HepG2 (cell line): ENCODE measurements around the gene LGALS3. TPM values are rescaled to one million over a fixed set of nuclear protein-coding genes. Genes with fewer than 3 reads are reported as not detected.
A peak's percentile ranks its signal among the peaks of the same experiment; 100 is the strongest.

Experiments used
- DPF2 ChIP-seq: sonication (generic); formaldehyde crosslinking; IDR thresholded peaks from 2 replicates; pipeline ENCODE4 v1.4.0; 2020; ENCODE audit warnings: mild to moderate bottlenecking, low read depth, missing genetic modification reagents, borderline replicate concordance
- FOXA3 ChIP-seq: IDR thresholded peaks from 2 replicates; pipeline ENCODE4 v1.6.1; 2016; ENCODE audit warnings: missing genetic modification reagents, missing compliant biosample characterization
- GATAD1 ChIP-seq: IDR thresholded peaks from 2 replicates; pipeline ENCODE4 v1.6.1; 2016; ENCODE audit warnings: missing genetic modification reagents, missing compliant biosample characterization
- GLI4 ChIP-seq: sonication (generic); formaldehyde crosslinking; IDR thresholded peaks from 2 replicates; pipeline ENCODE4 v1.5.1; 2020; ENCODE audit warnings: missing genetic modification reagents, mild to moderate bottlenecking, moderate library complexity, borderline replicate concordance
- HMGA1 ChIP-seq: sonication (generic); formaldehyde crosslinking; conservative IDR thresholded peaks from 2 replicates; pipeline ENCODE4 v1.4.0; 2020; ENCODE audit warnings: missing genetic modification reagents
- KLF15 ChIP-seq: sonication (generic); formaldehyde crosslinking; IDR thresholded peaks from 2 replicates; pipeline ENCODE4 v1.8.1; 2023; ENCODE audit warnings: borderline replicate concordance, mild to moderate bottlenecking, inconsistent platforms, missing genetic modification reagents, mixed read lengths
- MAFK ChIP-seq, 2 experiments: IDR thresholded peaks in 1 of 2; conservative IDR thresholded peaks in 1 of 2; 2 replicates each; pipeline ENCODE4 v1.6.1; 2011; ENCODE audit warnings: improper control_type of control experiment in 2 of 2, low read length in 2 of 2
- NCOA2 ChIP-seq: sonication (generic); formaldehyde crosslinking; IDR thresholded peaks from 2 replicates; pipeline ENCODE4 v1.8.0; 2022; ENCODE audit warnings: inconsistent platforms
- NFKB2 ChIP-seq: sonication (generic); formaldehyde crosslinking; IDR thresholded peaks from 2 replicates; pipeline ENCODE4 v1.4.0; 2020; ENCODE audit warnings: missing genetic modification reagents, borderline replicate concordance
- NR2F6 ChIP-seq, 2 experiments: IDR thresholded peaks; 2 replicates each; pipeline ENCODE4 v1.6.1; 2016; ENCODE audit warnings: antibody characterized with exemption in 1 of 2, mild to moderate bottlenecking in 1 of 2
- POLR2G ChIP-seq: fragments of 200-400 bp; formaldehyde crosslinking; IDR thresholded peaks from 2 replicates; pipeline ENCODE4 v1.6.1; 2018; ENCODE audit warnings: mild to moderate bottlenecking, low read depth, low read length, moderate library complexity
- RELA ChIP-seq: sonication (generic); formaldehyde crosslinking; IDR thresholded peaks from 2 replicates; pipeline ENCODE4 v1.4.0; 2020; ENCODE audit warnings: missing genetic modification reagents
- SALL1 ChIP-seq: sonication (generic); formaldehyde crosslinking; IDR thresholded peaks from 2 replicates; pipeline ENCODE4 v1.8.0; 2022; ENCODE audit warnings: mild to moderate bottlenecking, missing genetic modification reagents
- THYN1 ChIP-seq: sonication (generic); formaldehyde crosslinking; IDR thresholded peaks from 2 replicates; pipeline ENCODE4 v1.8.1; 2023; ENCODE audit warnings: low read depth, mild to moderate bottlenecking, moderate library complexity, missing genetic modification reagents, borderline replicate concordance
- ZMAT3 ChIP-seq: sonication (generic); formaldehyde crosslinking; conservative IDR thresholded peaks from 2 replicates; pipeline ENCODE4 v1.7.0; 2021; ENCODE audit warnings: missing genetic modification reagents
- ZNF234 ChIP-seq: sonication (generic); formaldehyde crosslinking; conservative IDR thresholded peaks from 2 replicates; pipeline ENCODE4 v1.5.1; 2020; ENCODE audit warnings: mild to moderate bottlenecking, missing genetic modification reagents
- ZNF33A ChIP-seq: sonication (generic); formaldehyde crosslinking; IDR thresholded peaks from 2 replicates; pipeline ENCODE4 v1.5.1; 2020; ENCODE audit warnings: missing genetic modification reagents, mild to moderate bottlenecking, moderate library complexity, borderline replicate concordance
- ZNF546 ChIP-seq: sonication (generic); formaldehyde crosslinking; conservative IDR thresholded peaks from 2 replicates; pipeline ENCODE4 v1.8.1; 2023; ENCODE audit warnings: mild to moderate bottlenecking, missing genetic modification reagents
- ZNF577 ChIP-seq: sonication (generic); formaldehyde crosslinking; IDR thresholded peaks from 2 replicates; pipeline ENCODE4 v1.4.0; 2020; ENCODE audit warnings: mild to moderate bottlenecking, low read depth, missing genetic modification reagents, borderline replicate concordance
- ZNF615 ChIP-seq: sonication (generic); formaldehyde crosslinking; IDR thresholded peaks from 2 replicates; pipeline ENCODE4 v1.5.0; 2020; ENCODE audit warnings: mild to moderate bottlenecking, missing genetic modification reagents, borderline replicate concordance
- polyA plus RNA-seq, 8 experiments: library from polyadenylated mRNA; depleted of rRNA in 3 of 8; stranded (reverse) in 7 of 8; unstranded in 1 of 8; fragments of >200 nt; fragmentation: Illumina TruSeq in 4 of 8; extraction: Trizol in 4 of 8; gene quantifications; 2 replicates each; pipeline versions ENCODE4 v1.2.1 to v1.2.3, GENCODE V29; 2011 to 2016; ENCODE audit warnings: low read depth in 4 of 8, missing spikeins in 1 of 8, mixed read lengths in 1 of 8; ENCODE audit not compliant: insufficient read depth in 1 of 8
- total RNA-seq, 5 experiments: library from RNA; depleted of rRNA; stranded (reverse); fragments of >200 nt; fragmentation: Illumina TruSeq; extraction: Trizol; gene quantifications; 2 replicates each; pipeline ENCODE4 v1.2.3, GENCODE V29; 2016; ENCODE audit warnings: low read depth in 1 of 5
- TF ChIP-seq, protein P1 (sequence below): sonication (generic); formaldehyde crosslinking; conservative IDR thresholded peaks from 2 replicates; pipeline ENCODE4 v1.8.1; 2023; ENCODE audit warnings: missing genetic modification reagents
- TF ChIP-seq, protein P2 (sequence below): sonication (generic); formaldehyde crosslinking; IDR thresholded peaks from 2 replicates; pipeline ENCODE4 v1.4.0; 2020; ENCODE audit warnings: mild to moderate bottlenecking, missing genetic modification reagents
- TF ChIP-seq, protein P3 (sequence below): sonication (generic); formaldehyde crosslinking; IDR thresholded peaks from 2 replicates; pipeline ENCODE4 v1.5.0; 2020; ENCODE audit warnings: mild to moderate bottlenecking, missing genetic modification reagents, borderline replicate concordance
- TF ChIP-seq, protein P4 (sequence below): sonication (generic); formaldehyde crosslinking; IDR thresholded peaks from 2 replicates; pipeline ENCODE4 v1.4.0; 2020; ENCODE audit warnings: missing genetic modification reagents

Gene LGALS3
- total and polyA plus RNA-seq, 2 of the 13 experiments (the other 11 are each of a cell fraction or from before 2014, with no cell fraction given) = 5.0 to 97.4 TPM

DNA sequence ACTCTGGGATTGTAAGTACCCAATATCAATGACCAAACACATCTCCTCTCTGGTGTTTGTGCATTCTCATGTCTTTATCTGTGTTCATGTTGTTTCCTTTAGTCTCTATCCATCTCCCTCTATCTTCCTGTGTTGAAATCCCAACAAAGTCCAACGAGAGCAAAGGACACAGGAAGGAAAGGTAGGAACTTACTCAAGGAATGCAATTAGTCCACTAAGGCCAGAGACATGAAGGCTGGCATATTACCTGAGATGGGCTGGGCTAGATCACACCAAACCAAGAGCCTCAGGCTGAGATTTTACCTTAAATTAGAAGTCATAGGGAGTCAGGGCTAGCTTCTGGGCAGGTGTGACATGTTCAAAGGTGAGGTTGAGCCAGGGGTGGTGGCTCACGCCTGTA is 14.3 kb upstream of the LGALS3 start (continued):
- TF ChIP-seq, protein P1, sequence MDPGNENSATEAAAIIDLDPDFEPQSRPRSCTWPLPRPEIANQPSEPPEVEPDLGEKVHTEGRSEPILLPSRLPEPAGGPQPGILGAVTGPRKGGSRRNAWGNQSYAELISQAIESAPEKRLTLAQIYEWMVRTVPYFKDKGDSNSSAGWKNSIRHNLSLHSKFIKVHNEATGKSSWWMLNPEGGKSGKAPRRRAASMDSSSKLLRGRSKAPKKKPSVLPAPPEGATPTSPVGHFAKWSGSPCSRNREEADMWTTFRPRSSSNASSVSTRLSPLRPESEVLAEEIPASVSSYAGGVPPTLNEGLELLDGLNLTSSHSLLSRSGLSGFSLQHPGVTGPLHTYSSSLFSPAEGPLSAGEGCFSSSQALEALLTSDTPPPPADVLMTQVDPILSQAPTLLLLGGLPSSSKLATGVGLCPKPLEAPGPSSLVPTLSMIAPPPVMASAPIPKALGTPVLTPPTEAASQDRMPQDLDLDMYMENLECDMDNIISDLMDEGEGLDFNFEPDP (CRISPR knock-in tag) = no peak
- no peak for TF ChIP-seq KLF15
- no peak for TF ChIP-seq NR2F6 (IDR thresholded peaks at IDR 0.05)
- TF ChIP-seq NR2F6 (CRISPR knock-in tag; IDR thresholded peaks at IDR 0.05) = 0 out of 2 replicates have a peak, but pooled peaks have one; percentile 8
- no peak for TF ChIP-seq ZNF546 (CRISPR knock-in tag)
- no peak for TF ChIP-seq RELA (CRISPR knock-in tag)
- TF ChIP-seq ZNF234 (CRISPR knock-in tag) = no peak
- TF ChIP-seq ZMAT3 (CRISPR knock-in tag) = no peak
- TF ChIP-seq GLI4 (CRISPR knock-in tag) = no peak
- TF ChIP-seq THYN1 (CRISPR knock-in tag) = no peak
- TF ChIP-seq NCOA2 (CRISPR knock-in tag) = peak; percentile 39; the same call in 1 of the 2 replicates
- TF ChIP-seq, protein P2, sequence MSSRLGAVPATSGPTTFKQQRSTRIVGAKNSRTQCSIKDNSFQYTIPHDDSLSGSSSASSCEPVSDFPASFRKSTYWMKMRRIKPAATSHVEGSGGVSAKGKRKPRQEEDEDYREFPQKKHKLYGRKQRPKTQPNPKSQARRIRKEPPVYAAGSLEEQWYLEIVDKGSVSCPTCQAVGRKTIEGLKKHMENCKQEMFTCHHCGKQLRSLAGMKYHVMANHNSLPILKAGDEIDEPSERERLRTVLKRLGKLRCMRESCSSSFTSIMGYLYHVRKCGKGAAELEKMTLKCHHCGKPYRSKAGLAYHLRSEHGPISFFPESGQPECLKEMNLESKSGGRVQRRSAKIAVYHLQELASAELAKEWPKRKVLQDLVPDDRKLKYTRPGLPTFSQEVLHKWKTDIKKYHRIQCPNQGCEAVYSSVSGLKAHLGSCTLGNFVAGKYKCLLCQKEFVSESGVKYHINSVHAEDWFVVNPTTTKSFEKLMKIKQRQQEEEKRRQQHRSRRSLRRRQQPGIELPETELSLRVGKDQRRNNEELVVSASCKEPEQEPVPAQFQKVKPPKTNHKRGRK = no peak
- no peak for TF ChIP-seq HMGA1 (CRISPR knock-in tag)
- TF ChIP-seq POLR2G = no peak
- peak; percentile 56; the same call in 1 of the 2 replicates for TF ChIP-seq DPF2
- no peak for TF ChIP-seq GATAD1 (CRISPR knock-in tag)
- no peak for TF ChIP-seq MAFK (conservative IDR thresholded peaks at IDR 0.05 in 1 of 2, IDR thresholded peaks at IDR 0.05 in 1 of 2; ENCODE audit: low read length in 2 of 2)
- no peak; the same call in 1 of the 2 replicates for TF ChIP-seq FOXA3 (CRISPR knock-in tag)
- TF ChIP-seq ZNF33A (CRISPR knock-in tag) = no peak
- TF ChIP-seq NFKB2 (CRISPR knock-in tag) = no peak
- no peak for TF ChIP-seq ZNF615
- TF ChIP-seq, protein P3, sequence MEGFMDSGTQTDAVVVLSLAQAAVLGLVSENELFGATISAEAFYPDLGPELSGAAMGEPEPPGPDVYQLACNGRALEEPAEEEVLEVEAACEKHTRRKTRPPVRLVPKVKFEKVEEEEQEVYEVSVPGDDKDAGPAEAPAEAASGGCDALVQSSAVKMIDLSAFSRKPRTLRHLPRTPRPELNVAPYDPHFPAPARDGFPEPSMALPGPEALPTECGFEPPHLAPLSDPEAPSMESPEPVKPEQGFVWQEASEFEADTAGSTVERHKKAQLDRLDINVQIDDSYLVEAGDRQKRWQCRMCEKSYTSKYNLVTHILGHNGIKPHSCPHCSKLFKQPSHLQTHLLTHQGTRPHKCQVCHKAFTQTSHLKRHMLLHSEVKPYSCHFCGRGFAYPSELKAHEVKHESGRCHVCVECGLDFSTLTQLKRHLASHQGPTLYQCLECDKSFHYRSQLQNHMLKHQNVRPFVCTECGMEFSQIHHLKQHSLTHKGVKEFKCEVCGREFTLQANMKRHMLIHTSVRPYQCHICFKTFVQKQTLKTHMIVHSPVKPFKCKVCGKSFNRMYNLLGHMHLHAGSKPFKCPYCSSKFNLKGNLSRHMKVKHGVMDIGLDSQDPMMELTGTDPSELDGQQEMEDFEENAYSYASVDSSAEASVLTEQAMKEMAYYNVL = peak; percentile 92
- TF ChIP-seq, protein P4, sequence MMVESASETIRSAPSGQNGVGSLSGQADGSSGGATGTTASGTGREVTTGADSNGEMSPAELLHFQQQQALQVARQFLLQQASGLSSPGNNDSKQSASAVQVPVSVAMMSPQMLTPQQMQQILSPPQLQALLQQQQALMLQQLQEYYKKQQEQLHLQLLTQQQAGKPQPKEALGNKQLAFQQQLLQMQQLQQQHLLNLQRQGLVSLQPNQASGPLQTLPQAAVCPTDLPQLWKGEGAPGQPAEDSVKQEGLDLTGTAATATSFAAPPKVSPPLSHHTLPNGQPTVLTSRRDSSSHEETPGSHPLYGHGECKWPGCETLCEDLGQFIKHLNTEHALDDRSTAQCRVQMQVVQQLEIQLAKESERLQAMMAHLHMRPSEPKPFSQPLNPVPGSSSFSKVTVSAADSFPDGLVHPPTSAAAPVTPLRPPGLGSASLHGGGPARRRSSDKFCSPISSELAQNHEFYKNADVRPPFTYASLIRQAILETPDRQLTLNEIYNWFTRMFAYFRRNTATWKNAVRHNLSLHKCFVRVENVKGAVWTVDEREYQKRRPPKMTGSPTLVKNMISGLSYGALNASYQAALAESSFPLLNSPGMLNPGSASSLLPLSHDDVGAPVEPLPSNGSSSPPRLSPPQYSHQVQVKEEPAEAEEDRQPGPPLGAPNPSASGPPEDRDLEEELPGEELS (CRISPR knock-in tag) = peak; percentile 57
- TF ChIP-seq ZNF577 (CRISPR knock-in tag) = no peak
- TF ChIP-seq SALL1 (CRISPR knock-in tag) = no peak; the same call in 1 of the 2 replicates
